ENCODE data around the gene DNAJC22. TPM values are rescaled to one million over a fixed set of nuclear protein-coding genes. Genes with fewer than 3 reads are reported as not detected.
A peak's percentile ranks its signal among the peaks of the same experiment; 100 is the strongest.
"Not testable (repeated sequence)": the region's sequence is repeated elsewhere in the genome, so short reads cannot be mapped to it uniquely, and the experiment has no call there.

The DNAJC22 gene
- total RNA-seq, 1 donor from 2014 or later: not detected

- CTCF ChIA-PET: interaction anchor here (1.7 to 2.0 kb wide), 2 partner anchors 11 to 38 kb away, joined by 3 to 11 read pairs; no protein-coding TSS in a partner anchor
- peak overlapping the region; percentile 98 for H3K27ac Mint-ChIP-seq
- no peaks in the 10 kb centered on the region for H3K9me3 Mint-ChIP-seq
- H3K4me1 Mint-ChIP-seq: peaks cover 54% of the 10 kb centered on the region
- peak overlapping the region; percentile 57 for H3K4me3 Mint-ChIP-seq
- H3K36me3 Mint-ChIP-seq (ENCODE audit: low read depth): peaks cover 6% of the 10 kb centered on the region
- no peak for DNase-seq
- ATAC-seq (ENCODE audit: low read depth): no peak
- POLR2A ChIA-PET: no interaction called here
- intact Hi-C loops (cut with micrococcal nuclease): loop anchor here (2.0 kb wide), 1 partner anchor 19 kb away; no protein-coding TSS in a partner anchor
- TF ChIP-seq CTCF (IDR thresholded peaks at IDR 0.05): no peak
- H3K27me3 Mint-ChIP-seq: no peaks in the 10 kb centered on the region
These were observed 22.9 kb downstream of the DNAJC22 start for GRCh38 chr12:49369411-49370145.

- ChIA-PET CTCF (interaction anchor here (0.7 to 2.0 kb wide), 3 partner anchors 12 to 145 kb away, joined by 3 to 11 read pairs (median 4); no protein-coding TSS in a partner anchor), POLR2A (interaction anchor here (0.5 kb wide), 1 partner anchor 94 kb away, joined by 5 read pairs; no protein-coding TSS in a partner anchor)
- Mint-ChIP-seq H3K9me3 (no peaks in the 10 kb centered on the region), H3K36me3 (ENCODE audit: low read depth) (peaks cover 6% of the 10 kb centered on the region), H3K27me3 (no peaks in the 10 kb centered on the region), H3K27ac (peak overlapping the region; percentile 65), H3K4me1 (peaks cover 53% of the 10 kb centered on the region), H3K4me3 (no peak overlapping the region)
- no peak for TF ChIP-seq CTCF (IDR thresholded peaks at IDR 0.05)
- no peak for ATAC-seq (ENCODE audit: low read depth)
- DNase-seq: no peak
- intact Hi-C loops (cut with micrococcal nuclease): loop anchor here (2.0 kb wide), 1 partner anchor 18 kb away; no protein-coding TSS in a partner anchor
These were observed 23.9 kb downstream of the DNAJC22 start for GRCh38 chr12:49370539-49370938.

GRCh38 chr12:49375406-49375805 is 28.7 kb downstream of the DNAJC22 start:
- TF ChIP-seq CTCF (IDR thresholded peaks at IDR 0.05): no peak
- no peak for DNase-seq
- ChIA-PET POLR2A (interaction anchor here (1.2 kb wide), 1 partner anchor 9 kb away, joined by 4 read pairs; the partner anchor contains the start of gene SPATS2), CTCF (interaction anchor here (1.0 to 1.4 kb wide), 3 partner anchors 17 to 139 kb away, joined by 3 to 4 read pairs (median 3); no protein-coding TSS in a partner anchor)
- H3K4me1 Mint-ChIP-seq: peaks cover 16% of the 10 kb centered on the region
- intact Hi-C loops (cut with micrococcal nuclease): no loop called here
- no peaks in the 10 kb centered on the region for H3K27me3 Mint-ChIP-seq
- no peak for ATAC-seq (ENCODE audit: low read depth)
- no peak overlapping the region for H3K4me3 Mint-ChIP-seq
- no peaks in the 10 kb centered on the region for H3K9me3 Mint-ChIP-seq
- no peaks in the 10 kb centered on the region for H3K36me3 Mint-ChIP-seq (ENCODE audit: low read depth)
- H3K27ac Mint-ChIP-seq: no peak overlapping the region

- no peak for DNase-seq
- intact Hi-C loops (cut with micrococcal nuclease): no loop called here
- Mint-ChIP-seq H3K4me1 (no peaks in the 10 kb centered on the region), H3K27ac (no peak overlapping the region), H3K4me3 (no peak overlapping the region), H3K9me3 (no peaks in the 10 kb centered on the region), H3K36me3 (ENCODE audit: low read depth) (no peaks in the 10 kb centered on the region), H3K27me3 (no peaks in the 10 kb centered on the region)
- ATAC-seq (ENCODE audit: low read depth): no peak
- TF ChIP-seq CTCF (IDR thresholded peaks at IDR 0.05): no peak
- CTCF ChIA-PET: interaction anchor here (1.0 kb wide), 3 partner anchors 19 to 136 kb away, joined by 3 to 4 read pairs (median 3); no protein-coding TSS in a partner anchor
- POLR2A ChIA-PET: interaction anchor here (0.8 to 1.1 kb wide), 2 partner anchors 10 to 12 kb away, joined by 4 to 6 read pairs; partner anchors contain the start of gene SPATS2
These were observed 30.7 kb downstream of the DNAJC22 start for GRCh38 chr12:49377386-49377785.

- H3K4me3 Mint-ChIP-seq; H3K27me3 Mint-ChIP-seq; H3K36me3 Mint-ChIP-seq (ENCODE audit: low read depth); H3K4me1 Mint-ChIP-seq; H3K9me3 Mint-ChIP-seq; H3K27ac Mint-ChIP-seq; intact Hi-C loops (cut with micrococcal nuclease); DNase-seq; POLR2A ChIA-PET; ATAC-seq (ENCODE audit: low read depth); CTCF ChIA-PET: not testable (repeated sequence)
These were observed 33.5 kb downstream of the DNAJC22 start for GRCh38 chr12:49380184-49380583.
